Left kidney (tissue), 2 donors: ENCODE data around the gene AKAP7. TPM values are rescaled to one million over a fixed set of nuclear protein-coding genes. Genes with fewer than 3 reads are reported as not detected.

Experiments used
- DNase-seq: peaks from one replicate; pipeline ENCODE4 v3.0.0-alpha.2; 2013
- polyA plus RNA-seq: library from polyadenylated mRNA; unstranded; fragments of 120-200 nt; gene quantifications from one replicate; pipeline ENCODE4 v1.2.1, GENCODE V29; 2013; ENCODE audit not compliant: insufficient read length

The AKAP7 gene
- polyA plus RNA-seq, 1 donor, result 18.5 TPM

DNA sequence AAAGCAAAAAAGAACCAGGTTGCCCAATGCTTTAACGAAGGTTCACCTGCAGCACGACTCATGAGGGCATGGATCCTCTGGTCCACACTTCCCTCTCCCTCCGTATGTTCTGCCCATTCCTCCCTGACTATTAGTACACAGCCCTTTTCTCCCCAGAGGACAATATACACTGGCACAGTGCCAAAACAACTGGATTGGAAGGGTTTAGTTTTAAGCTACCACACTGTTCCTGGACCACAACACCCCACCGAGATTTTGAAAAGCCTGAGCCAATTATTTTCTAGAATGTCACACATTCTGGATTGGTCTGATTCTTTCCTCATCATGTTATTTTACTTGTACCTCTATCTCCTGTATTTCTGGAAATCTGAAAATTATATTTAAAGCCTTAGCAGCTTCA is 2.9 kb upstream of the AKAP7 start:
- no peak for DNase-seq

DNA sequence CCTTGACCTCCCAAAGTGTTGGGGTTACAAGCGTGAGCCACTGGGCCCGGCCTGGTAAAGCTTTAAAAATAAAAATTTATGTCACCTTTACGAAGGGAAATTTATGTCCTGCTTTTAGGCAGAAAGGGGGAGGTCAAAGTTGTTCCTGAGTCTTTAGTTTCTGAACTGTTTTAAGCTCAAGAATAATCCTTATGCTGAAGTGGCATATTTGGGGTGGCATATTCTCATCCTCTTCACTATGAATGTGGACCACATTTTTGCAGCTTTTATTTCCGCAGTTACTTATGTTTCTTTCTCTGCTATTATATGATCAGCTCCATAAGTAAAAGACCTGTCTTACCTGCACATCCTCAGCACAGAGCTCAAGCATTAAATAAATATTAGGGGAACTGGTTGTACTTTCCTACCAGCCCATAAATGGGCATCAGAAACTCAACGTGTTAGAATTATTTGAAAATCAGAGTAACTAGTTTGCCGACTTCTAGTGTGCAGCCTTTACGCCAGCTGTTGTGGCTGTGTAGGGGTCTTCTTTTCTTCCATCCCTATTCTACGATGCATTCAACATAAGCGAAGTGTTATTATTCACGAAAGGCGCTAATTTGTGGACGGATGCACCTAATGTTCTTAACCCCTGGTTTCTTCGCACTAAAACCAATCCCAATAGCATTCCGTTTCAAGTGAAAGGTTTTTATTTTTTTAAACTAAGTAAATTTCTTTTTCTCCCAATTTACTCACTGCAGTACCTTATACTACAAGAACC is 867 bp upstream of the AKAP7 start:
- no peak for DNase-seq

DNA sequence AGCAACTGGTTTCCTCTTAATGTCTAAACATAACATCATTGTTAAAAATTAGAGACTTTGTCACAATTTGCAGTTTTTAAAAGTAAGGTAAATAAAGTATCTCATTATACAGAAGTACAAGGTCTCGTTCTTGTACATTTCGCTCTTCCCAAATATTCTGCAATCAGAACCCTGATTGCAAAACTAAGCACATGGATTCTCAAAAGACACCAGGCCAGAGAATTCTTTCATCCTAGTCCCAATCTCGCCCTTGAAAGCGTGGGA is 355 bp upstream of the AKAP7 start:
- no peak for DNase-seq

DNA sequence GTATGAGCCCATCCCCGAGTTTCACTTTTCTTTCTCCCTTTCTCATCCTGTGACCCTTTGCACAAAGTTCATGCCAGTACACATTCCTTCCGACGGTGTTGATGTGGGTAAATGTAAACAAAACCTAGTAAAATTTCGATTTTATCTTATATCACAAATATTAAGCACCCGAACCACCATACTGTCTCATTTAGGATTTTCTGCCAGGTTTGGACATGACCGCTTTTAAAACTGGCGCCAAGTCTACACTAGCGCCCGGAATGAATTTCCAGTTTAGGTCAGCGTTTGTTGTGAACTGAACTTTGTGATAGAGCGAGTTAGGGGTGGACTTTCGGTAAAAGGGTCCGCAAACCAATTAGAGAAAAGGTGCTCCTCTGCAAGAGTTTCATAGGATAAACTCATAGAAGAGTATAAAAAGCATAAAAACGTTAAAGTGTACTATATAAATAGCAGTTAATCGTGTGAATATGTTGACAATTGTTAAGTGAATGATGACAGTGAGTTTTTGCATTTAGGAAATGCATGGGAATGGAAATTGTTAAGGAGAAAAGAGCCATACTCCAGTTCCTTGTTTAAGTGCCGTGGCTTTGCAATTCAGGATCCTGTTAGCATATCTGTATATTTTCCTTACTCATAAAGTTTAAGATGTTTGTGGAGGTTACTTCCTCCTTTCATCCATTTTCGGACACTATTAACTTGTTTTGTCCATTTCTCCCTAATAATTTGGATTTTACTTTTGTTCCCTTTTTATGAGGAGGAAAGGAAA is 937 bp downstream of the AKAP7 start:
- peak; percentile 50 for DNase-seq

DNA sequence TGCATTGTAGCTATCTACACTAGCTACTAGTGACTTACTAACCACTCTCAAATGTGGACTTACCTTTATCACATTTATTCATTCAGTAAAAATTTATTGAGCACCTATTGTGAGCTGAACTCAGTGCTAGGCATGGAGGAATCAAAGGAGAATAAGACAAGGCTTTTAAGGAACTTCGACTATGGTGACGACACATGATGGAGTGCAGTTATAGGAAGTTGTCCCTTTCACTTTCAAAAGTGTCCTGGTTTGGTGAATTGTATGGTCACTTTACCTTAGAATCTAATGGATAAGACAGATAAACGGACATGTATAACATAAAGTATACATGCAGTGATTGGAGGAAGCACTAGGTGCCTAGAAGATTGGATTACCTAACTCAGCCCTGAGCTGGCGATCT is 4.3 kb downstream of the AKAP7 start:
- no peak for DNase-seq

DNA sequence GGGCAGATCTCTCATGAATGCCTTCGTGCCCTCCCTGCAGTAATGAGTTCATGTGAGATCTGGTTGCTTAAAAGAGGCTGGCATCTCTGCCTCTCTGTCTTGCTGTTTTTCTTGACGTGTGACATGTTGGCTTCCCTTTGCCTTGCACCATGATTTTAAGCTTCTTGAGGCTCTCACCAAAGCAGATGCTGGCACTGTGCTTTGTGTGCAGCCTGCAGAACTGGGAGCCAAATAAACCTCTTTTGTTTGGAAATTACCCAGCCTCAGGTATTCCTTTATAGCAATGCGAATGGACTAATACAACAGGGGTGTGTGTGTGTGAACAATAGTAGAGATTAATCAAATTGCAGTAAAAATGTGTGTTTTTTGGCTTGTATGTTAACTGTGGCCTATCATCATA is 8.1 kb downstream of the AKAP7 start:
- DNase-seq, result no peak

DNA sequence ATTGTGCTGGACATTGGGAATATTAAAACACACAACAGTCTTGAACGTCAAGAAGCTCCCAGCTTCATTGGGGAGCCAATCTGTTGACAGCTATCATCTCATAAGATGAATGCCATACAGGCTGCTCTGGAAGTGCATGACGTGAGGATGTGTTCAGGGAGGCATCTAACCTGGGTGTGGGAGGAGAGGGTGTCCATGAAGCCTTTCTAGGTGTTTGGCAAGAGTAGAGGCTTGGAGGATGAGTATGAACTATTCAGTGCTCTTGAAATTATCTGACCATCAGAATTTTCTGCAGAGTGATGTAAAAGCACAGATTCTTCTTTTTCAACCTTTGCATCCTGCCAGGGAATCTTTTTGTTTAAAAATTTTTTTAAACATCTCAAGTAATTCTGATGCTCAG is 11.6 kb downstream of the AKAP7 start:
- no peak for DNase-seq

DNA sequence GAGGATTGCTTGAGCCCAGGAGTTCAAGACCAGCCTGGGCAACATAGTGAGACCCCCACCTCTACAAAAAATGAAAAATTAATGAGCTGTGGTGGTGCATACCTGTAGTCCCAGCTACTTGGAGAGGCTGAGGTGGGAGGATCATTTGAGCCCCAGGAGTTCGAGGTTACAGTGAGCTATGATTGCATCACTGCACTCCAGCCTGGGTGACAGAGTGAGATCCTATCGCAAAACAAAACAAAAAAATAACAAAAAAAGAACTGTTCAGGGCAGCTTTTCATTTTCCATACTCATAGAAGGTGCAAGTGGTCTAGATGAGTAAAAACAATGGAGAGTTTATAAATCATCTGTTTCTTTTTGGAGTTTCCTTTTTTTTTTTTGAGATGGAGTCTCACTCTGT is 21.1 kb downstream of the AKAP7 start:
- no peak for DNase-seq

DNA sequence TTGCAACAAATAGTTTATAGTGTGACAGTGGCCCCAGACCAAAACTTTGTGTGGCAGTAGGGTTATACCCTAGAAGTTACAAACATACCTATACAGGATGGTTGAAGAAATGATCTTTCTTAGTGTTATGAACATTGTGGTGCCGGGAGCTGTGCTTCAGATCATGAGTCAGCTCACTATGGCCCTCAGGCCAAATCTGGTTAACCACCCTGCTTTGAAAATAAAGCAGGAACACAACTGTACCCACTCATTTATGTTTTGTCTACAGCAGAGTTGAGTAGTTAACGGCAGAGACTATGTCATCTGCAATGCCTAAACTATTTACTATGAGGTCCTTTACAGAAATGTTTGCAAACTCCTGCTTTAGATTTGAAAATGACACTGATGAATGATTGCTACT is 24.3 kb downstream of the AKAP7 start:
- no peak for DNase-seq

DNA sequence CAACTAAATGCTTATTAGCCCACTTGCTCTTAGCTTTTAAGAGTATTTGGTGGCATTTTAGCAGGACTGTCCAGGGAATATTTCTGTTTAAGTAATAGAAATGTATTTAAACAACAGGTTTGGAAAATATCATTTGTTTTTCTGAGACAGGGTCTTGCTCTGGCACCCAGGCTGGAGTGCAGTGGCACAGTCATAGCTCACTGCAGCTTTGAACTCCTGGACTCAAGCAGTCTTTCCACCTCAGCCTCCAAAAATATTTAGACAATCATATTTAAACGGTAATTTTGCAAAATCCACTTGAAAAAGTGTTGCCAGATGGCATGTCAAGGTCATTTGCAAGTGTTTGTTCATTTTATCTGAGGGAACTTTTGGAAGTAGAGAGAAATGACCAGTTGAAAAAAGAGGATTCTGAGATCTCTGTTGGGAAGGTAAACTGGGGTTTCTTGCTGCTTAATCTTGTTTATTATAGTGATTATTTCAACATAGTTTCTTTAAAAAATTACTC is 25.0 kb downstream of the AKAP7 start:
- DNase-seq, result no peak

DNA sequence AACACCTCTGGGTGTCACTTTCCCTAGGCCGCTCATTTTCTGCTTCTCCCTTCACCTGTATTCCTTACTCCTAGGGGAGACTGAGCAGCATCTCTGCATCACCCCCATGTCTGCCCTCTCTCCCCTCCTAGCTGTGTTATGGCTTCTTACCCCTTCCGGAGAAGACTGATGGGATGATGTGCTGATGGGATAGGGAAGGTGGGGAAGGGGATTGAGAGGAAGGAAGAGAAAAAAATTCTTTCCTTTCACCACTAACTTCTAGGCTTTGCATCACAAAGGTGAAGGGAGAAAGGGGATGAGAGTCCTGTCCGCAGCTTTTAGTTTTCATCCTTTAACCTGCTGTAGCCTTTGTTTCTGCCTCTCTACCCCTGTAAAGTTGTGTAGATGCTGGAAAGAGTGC is 26.7 kb downstream of the AKAP7 start:
- no peak for DNase-seq

DNA sequence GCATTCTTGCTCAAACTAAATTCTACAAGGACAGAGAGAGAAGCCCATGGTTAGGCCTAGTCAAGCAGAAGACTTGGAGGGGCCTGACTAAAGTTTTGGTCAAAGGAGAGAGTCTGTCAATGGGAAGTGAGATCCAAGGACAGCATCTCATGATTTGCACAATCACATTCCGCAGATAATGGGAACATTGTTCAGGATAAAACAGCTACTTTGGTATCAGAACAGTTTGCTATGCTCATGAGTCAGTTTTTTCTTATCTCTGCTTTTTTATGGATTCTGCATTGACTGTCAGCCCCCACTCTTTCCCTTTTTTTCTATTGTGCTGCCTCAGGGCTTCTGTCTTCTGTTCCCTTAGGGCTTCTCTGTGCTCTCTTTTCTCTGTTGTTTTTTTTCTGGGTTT is 28.6 kb downstream of the AKAP7 start:
- DNase-seq, result no peak

DNA sequence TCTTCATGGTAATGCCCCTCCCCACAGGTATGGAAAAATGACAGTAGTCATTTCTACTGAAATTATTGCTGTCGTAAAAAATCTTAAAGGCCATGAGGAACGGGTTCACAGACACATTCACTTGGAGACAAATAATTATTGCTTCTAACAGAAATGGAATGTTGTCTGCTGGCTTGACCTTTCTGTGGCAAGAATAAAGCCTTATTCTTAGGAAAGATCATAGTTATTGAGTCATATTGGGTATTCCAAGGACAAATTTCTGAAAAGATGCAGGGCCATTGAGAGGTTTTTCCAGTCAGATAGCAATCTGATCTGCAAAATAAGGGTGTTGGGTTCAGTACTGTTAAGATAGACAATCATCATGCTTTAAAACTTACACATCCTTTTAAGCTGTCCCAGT is 29.2 kb downstream of the AKAP7 start:
- DNase-seq, result no peak

DNA sequence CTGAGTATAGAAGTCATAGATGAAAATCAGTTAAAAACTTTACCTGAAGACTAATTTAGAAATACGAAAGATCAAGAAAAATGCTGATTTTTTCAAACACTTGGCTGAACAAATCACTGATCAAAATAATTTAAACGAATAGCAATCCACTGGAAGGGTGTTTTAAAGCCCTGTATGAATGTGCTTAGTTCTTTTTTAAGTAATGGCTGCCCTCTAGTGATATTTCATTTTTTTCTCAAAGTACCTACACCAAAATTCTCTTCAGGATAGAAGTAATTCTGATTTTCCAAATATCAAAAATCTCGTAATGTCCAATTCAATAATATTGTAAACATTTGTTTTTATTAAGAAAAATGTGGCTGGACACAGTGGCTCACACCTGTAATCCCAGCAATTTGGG is 32.5 kb downstream of the AKAP7 start:
- DNase-seq, result no peak

DNA sequence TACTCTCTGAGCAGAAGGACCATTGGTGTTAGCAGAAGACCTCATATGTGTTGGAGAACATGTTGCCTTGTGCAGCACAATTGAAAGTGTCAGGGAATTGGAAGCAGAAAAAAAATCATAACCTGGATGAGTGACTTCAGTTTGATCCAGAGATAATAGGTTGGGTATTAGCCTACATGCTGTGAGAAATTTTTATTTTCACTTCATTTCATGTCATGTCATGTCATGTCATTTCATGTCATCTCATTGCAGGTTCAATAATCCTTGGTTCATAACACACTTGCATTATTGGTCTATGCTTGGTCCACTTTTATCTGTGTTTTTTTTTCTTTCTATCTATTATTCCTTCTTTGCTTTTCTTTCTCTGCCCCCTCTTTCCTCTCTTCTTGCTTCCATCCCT is 34.3 kb downstream of the AKAP7 start:
- DNase-seq, result no peak

DNA sequence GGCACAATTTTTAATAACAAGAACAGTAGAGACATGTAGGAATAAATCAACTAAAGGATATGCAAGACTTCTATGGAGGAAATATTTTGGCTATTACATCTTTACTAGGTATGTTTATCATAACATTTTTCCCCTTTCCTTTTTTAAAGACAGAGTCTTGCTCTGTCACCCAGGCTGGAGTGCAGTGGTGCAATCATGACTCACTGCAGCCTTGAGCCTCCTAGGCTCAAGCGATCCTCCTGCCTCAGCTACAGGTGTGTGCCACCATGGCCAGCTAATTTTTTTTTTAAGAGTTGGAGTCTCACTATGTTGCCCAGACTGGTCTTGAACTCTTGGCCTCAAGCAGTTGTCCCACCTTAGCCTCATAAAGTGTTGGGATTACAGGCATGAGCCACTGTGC is 37.0 kb downstream of the AKAP7 start:
- DNase-seq, result no peak

DNA sequence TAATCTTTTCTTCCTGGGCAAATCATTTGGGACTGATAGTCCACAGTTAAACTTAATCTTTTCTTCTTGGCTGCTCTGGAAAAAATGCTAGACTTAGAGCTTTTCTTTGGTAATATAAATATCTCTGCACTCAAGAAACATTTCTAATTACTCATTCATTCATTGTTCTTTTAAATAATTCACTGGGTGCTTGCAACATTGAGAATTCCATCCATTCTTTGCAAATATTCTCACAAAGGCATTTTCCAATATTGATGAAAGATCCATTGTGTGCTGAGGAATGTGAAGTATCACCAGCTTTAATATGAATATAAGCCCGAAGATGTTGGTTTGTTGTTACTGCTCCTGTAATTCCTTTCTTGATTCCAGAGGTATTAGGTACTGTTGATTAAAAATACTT is 38.4 kb downstream of the AKAP7 start:
- no peak for DNase-seq

DNA sequence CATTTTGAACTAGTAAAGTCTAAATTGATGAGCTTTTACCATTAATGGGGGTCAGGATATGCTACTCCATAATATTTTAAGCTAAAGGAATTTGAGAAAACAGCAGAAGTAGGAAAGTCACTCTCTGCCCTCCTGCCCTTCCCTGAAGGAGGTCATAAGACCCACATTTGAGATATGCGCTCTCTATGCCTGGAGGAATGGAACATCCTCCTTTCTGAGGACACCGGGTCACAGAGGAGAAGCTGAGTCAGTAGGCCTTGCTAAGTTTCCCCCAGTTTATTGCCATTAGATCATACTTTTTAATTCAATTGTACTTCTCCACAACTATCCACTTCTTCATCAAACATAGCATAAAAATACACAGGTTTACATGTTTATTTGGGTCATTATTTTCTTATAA is 40.3 kb downstream of the AKAP7 start:
- no peak for DNase-seq

DNA sequence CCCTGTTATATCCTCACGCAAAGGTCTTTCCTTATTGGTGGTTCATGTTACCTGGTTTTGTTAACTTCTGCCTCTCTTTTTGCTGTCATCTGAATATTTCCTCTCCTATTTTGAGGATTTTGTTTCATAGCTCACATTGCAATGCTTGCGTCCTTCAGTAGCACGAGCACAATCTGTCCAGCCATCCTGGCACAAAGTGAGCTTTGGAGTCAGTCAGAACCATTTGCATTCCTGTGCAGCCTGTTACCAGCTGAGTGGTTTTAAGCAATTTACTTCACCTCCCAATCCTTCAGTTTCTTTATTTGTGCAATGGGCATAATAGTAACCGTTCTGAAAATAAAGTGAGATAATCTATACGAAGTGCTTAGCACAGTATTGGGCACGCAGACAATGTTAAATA is 42.7 kb downstream of the AKAP7 start:
- DNase-seq, result no peak

DNA sequence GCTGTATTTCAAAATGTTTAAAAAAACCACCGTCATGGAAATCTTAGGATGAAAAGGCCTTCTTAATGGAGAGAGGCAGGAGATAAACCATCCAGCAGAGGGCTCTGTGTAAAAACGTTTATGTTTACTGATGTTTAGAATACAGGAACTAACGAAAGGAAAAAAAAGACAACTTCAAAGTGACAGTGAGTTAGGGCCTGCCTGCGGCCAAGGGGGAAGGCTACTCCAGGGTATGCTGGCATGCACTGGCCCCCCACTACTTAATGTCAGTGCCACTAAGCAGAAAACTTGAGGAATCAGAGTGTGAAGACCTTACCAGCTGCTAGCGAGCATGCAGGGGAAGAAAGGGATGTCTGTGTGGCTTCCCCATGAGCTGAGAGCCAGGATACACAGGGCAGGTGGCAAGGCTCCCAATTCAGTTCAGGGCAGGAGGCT is 47.7 kb downstream of the AKAP7 start:
- peak; percentile 29 for DNase-seq

DNA sequence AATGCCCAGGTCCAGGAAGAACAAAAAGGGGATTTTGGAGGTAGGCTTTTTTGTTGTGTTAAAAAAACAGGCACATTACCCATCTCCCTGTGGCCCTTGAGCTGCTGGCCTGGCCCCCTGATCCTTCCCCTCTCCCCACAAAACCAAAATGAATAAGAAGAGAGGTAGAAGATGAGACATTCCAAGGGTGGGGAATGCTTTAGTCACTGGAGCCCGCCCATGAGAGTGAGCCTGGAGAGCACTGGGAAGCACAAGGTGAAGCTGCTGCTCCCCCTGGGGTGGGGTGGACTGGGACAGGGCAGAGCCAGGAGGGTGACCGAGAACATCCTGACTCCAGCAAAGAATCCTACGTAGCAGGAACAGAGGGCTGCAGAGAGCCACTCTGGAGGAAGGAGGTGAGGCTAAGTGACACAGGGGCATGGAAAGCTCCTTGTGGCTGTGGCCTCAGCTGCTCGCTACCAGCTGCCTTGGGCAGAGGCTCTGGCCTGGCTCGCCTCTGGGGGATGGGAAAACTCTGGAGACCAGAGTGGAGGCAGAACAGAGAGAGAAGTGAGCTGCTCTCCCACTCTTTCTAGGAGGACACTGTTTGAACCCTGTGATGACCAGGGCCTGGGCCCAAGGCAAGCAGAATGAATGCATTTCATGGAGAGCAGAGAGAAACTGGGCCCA is 48.3 kb downstream of the AKAP7 start:
- no peak for DNase-seq

DNA sequence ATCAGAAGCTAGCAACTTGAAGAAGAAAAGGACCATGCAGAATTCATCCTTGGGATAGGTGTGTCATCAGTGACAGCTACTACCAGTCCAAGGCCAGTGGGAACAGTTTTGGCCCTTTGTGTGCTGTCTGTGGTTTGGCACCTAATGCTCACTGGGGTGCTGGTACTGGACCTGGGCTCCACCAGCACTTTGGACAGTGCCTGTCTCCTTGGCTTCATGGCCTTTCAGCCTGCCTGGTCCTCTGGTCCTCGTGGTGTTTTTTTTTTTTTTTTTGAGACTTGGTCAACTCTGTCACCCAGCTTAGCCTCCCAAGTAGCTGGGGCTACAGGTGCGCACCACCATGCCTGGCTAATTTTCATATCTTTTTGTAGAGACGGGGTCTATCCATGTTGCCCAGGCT is 56.3 kb downstream of the AKAP7 start:
- no peak for DNase-seq

DNA sequence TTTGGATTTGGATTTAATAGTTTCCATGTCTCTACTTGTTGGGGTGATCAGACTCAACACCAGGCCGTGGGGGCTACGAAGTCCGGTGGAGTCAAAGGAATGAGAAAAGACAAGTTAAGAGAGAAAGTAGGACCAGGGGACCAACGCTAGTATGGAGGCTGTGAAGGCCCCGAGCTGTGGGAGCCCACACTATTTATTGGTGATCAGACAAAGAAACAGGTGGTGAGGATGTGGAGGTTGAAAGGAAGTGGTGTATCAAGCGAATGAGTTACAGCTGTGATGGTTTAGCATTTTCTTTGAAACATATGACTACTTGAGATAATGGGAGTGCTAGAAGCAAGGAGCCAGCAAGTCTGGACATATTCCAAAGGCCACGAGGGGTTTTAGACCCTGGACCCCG is 62.4 kb downstream of the AKAP7 start:
- DNase-seq, result no peak
